Measurements from ENCODE around the gene ARHGAP40. TPM values are rescaled to one million over a fixed set of nuclear protein-coding genes. Genes with fewer than 3 reads are reported as not detected.

Gene ARHGAP40
- total RNA-seq, 1 donor from 2014 or later: not detected

DNA sequence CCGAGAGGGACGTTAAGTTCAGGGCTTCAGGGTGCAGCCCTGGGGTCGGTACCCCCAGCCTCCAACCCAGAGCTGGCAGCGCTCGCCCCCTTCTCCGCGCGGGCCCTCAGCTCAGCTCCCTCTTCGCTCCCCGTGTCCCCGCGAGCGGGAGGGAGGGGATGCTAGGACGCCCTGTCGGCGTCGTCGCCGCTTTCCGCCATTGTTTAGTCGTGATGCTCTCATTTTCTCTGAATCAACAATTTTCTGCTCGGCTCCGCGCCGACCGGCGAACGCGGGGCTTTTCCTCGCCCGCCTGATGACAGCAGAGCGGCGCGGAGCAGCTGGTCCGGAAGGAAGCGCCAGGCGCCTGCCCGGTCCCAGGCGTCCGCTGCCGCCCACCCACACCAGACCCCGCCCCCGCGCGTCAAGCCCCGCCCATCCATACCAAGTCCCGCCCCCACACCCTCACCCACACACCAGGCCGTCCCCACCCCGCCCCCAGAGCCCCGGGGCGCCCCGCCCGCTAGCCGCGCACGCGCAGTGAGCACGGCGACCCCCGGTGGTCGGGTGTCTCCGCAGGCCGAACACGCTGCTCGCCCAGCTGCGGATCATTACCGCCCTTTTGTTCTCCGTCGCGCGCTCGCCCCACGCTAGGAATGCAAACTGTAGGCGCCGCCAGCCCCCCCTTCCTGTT is 72.6 kb downstream of the ARHGAP40 start:
- intact Hi-C loops (cut with micrococcal nuclease): loop anchor here (1.0 to 10.0 kb wide), 6 partner anchors 18 to 288 kb away; partner anchors contain the start of genes ACTR5, DHX35, PPP1R16B and RALGAPB

DNA sequence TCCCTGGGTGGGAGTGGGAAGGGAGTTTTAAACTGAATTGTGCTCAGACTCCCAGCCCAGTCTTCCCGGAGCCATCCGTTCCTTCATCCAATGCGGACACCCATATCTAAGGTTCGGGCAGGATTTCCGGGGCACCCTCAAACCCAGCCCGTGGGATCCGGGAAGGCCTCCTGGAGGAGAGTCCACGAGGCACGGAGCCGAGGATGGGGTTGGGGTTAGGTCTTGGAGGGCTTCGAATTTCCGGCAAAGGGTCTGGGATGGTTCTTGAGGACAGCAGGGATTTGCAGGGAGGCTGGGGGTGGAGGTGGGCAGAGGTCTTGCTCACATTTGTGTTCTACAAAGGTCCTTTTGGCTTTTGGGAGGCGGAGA is 73.1 kb downstream of the ARHGAP40 start:
- intact Hi-C loops (cut with micrococcal nuclease): loop anchor here (1.0 to 10.0 kb wide), 6 partner anchors 18 to 288 kb away; partner anchors contain the start of genes ACTR5, DHX35, PPP1R16B and RALGAPB

GRCh38 chr20:38676576-38676975 is 75.0 kb downstream of the ARHGAP40 start:
- intact Hi-C loops (cut with micrococcal nuclease): loop anchor here (10.0 kb wide), 1 partner anchor 202 kb away; the partner anchor contains the start of gene RALGAPB

- intact Hi-C loops (cut with micrococcal nuclease): no loop called here
Measured at GRCh38 chr20:38680500-38681306, 79.1 kb downstream of the ARHGAP40 start.

GRCh38 chr20:38685271-38685670 is 83.7 kb downstream of the ARHGAP40 start:
- intact Hi-C loops (cut with micrococcal nuclease): no loop called here

- intact Hi-C loops (cut with micrococcal nuclease): no loop called here
Measured at GRCh38 chr20:38685853-38686473, 84.4 kb downstream of the ARHGAP40 start.

DNA sequence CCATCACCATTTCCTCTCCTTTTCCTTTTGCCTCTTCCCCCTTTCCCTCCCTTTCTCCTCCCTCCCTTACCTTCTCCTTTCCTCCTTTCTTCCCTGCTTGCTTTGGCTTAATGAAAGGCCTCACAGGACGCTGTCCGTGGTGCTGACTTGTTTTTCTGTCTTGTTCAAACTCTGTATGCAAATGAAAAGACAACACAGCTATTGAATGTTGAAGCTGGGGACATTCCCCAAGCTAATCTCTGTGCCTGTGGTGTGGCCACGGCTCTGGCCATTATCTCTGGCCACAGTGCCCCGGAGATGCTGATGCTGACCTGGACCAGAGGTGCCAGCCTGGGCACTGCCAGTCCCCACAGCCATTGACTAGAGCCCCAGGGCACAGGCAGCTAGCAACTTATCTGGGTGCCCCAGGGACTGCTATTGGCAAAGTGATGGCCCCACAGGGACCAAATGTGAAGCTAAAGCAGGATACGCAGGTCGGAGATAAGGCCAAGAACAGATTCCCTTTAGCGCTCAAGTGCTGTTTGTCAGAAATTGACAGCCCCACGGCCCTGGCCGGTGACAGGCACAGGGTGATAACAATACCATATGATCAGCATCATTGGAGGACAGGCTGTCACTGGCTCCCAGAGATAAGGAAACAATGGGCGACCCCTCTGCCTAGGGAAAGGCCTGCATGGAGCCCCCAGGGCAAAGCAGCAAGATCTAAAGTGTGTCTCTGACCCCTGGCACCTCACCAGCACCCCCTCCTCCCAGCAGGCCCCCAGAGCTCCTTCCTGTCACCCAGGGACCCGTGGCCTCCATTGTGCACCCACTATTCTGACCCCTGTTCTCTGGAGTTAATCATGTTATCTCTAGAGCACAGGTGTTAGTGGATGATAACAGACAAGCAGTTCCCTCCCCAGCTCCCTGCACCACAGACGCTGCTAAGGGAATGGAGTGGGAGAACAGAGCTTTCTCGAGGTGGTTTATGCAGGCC is 91.1 kb downstream of the ARHGAP40 start:
- intact Hi-C loops (cut with micrococcal nuclease): loop anchor here (1.0 kb wide), 2 partner anchors 18 to 56 kb away; partner anchors contain the start of gene ACTR5

DNA sequence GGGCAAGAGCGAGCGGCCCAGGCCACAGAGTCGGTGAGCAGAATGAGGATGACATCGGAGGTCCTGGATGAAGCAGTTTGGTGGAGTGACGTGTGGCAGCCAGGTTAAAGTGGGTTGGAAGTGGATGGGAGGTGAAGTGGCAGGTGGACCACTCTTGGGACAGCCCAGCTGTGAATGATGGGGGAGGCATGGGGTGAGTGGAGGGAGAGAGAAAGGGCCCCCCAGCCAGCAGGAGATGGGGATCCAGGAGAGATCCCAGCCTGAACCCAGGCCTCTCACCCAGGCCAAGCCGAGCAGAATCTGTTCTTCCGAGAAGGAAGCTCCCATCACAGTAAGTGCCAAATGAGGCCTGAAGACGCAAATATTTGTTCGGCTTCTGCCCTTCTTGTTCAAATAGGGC is 95.7 kb downstream of the ARHGAP40 start:
- intact Hi-C loops (cut with micrococcal nuclease): no loop called here

DNA sequence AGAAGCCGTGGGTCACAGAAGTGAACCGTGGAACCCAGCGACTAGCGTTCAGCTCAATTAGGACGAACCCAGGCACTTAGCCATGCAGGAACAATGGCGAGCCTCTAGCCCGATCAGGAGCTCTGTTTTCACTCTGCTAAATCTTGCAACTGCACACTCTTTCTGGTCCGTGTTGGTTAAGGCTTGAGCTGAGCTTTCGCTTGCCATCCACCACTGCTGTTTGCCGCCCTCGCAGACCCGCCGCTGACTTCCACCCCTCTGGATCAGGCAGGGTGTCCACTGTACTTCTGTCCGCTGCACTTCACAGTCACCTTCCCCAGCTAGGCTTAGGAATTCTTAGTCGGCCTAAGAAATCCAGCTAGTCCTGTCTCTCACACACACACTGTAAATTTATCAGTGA is 96.9 kb downstream of the ARHGAP40 start:
- intact Hi-C loops (cut with micrococcal nuclease): no loop called here

DNA sequence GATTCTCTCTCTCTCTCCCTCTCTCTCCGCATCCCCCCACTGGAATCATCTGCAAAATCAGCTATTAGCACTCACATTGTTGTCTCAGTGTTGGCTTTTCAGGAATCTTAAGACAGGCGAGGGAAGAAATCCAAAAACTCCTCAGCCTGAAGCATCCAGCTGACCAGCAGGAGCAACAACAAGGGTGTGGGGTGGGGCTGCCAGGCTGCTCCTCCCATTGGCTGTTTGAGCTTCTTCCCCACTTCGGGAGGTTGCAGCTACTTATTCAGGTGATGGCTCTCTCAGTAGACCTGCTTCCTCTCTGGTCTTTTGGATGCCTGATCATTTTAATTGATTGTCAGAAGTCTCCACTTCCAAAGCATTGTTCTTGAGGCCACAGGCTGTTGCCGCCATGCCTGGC is 98.5 kb downstream of the ARHGAP40 start:
- intact Hi-C loops (cut with micrococcal nuclease): no loop called here

Other genes with a start within 250 kb of the ARHGAP40 start
- gene SNHG17, start 166.5 kb upstream of the ARHGAP40 start, total RNA-seq: 36.5 and 44.8 TPM in 2 replicates
- 37.2 and 38.0 TPM in 2 replicates for gene RALGAPB, start 129.0 kb upstream of the ARHGAP40 start, total RNA-seq
- gene ADIG, start 20.6 kb upstream of the ARHGAP40 start, total RNA-seq: not detected in 2 replicates
- not detected in 2 replicates for gene SLC32A1, start 122.7 kb downstream of the ARHGAP40 start, total RNA-seq
- 9.4 and 9.6 TPM in 2 replicates for gene ACTR5, start 146.7 kb downstream of the ARHGAP40 start, total RNA-seq
- gene PPP1R16B, start 203.9 kb downstream of the ARHGAP40 start, total RNA-seq: 102 and 104 TPM in 2 replicates

All from T-helper 1 cell treated with Interleukin-12 subunit alpha and Interleukin-12 subunit beta and Interleukin-4 antibody, amounts not matched to agents 30 ng/mL and 1 ng/mL, for 36 hours (primary cell).